Neural progenitor cell (in vitro differentiated cells): ENCODE results near the gene LMAN2. TPM values are rescaled to one million over a fixed set of nuclear protein-coding genes. Genes with fewer than 3 reads are reported as not detected.

Experiments
- DNase-seq: peaks from one replicate; pipeline ENCODE4 v3.0.0-alpha.2; 2016; ENCODE audit warnings: low spot score
- H2AFZ ChIP-seq: fragments of 200-600 bp; sonication (generic); replicated peaks from 2 replicates; pipeline ENCODE4 v1.6.1; 2016; ENCODE audit warnings: antibody characterized with exemption
- H3F3A ChIP-seq: fragments of 200-600 bp; sonication (generic); 2 replicates; pipeline ENCODE4 v1.6.1; 2016; ENCODE audit warnings: antibody characterized with exemption, low read depth
- H3K27ac ChIP-seq: fragments of 200-600 bp; sonication (generic); 2 replicates; pipeline ENCODE4 v1.5.1; 2016; ENCODE audit warnings: mild to moderate bottlenecking
- H3K27me3 ChIP-seq: fragments of 200-600 bp; sonication (generic); 2 replicates; pipeline ENCODE4 v1.6.1; 2016; ENCODE audit warnings: mild to moderate bottlenecking, moderate library complexity
- H3K36me3 ChIP-seq: fragments of 200-600 bp; sonication (generic); 2 replicates; pipeline ENCODE4 v1.5.1; 2016
- H3K4me1 ChIP-seq: fragments of 200-600 bp; sonication (generic); 2 replicates; pipeline ENCODE4 v1.6.1; 2016; ENCODE audit warnings: mixed run types
- H3K4me2 ChIP-seq: fragments of 200-600 bp; sonication (generic); 2 replicates; pipeline ENCODE4 v1.6.1; 2016
- H3K4me3 ChIP-seq: fragments of 200-600 bp; sonication (generic); 2 replicates; pipeline ENCODE4 v1.5.1; 2016
- H3K79me2 ChIP-seq: fragments of 200-600 bp; sonication (generic); 2 replicates; pipeline ENCODE4 v1.6.1; 2016; ENCODE audit warnings: low read depth
- H3K9ac ChIP-seq: fragments of 200-600 bp; sonication (generic); 2 replicates; pipeline ENCODE4 v1.6.1; 2016
- H3K9me3 ChIP-seq: fragments of 200-600 bp; sonication (generic); 2 replicates; pipeline ENCODE4 v1.5.1; 2016; ENCODE audit warnings: low read depth
- H4K20me1 ChIP-seq: fragments of 200-600 bp; sonication (generic); 2 replicates; pipeline ENCODE4 v1.6.1; 2016; ENCODE audit warnings: low read depth
- H3K27ac Mint-ChIP-seq: 3 replicates; pipeline ENCODE4 v1.8.0; 2021; ENCODE audit warnings: mixed read lengths
- H3K27me3 Mint-ChIP-seq: 2 replicates; pipeline ENCODE4 v1.8.0; 2022; ENCODE audit warnings: low read depth, mild to moderate bottlenecking, inconsistent platforms, moderate library complexity, mixed read lengths; ENCODE audit not compliant: insufficient read depth
- H3K36me3 Mint-ChIP-seq: 3 replicates; pipeline ENCODE4 v1.8.0; 2021; ENCODE audit warnings: mixed read lengths
- H3K4me1 Mint-ChIP-seq: 3 replicates; pipeline ENCODE4 v1.8.0; 2021; ENCODE audit warnings: mixed read lengths
- H3K4me3 Mint-ChIP-seq: 3 replicates; pipeline ENCODE4 v1.8.0; 2021; ENCODE audit warnings: mild to moderate bottlenecking, moderate library complexity, mixed read lengths
- H3K9me3 Mint-ChIP-seq: 3 replicates; pipeline ENCODE4 v1.8.0; 2020; ENCODE audit warnings: mixed read lengths
- CTCF ChIP-seq: fragments of 200-600 bp; sonication (generic); IDR thresholded peaks from 2 replicates; pipeline ENCODE4 v1.5.1; 2017; ENCODE audit warnings: antibody characterized with exemption, mild to moderate bottlenecking
- EZH2 ChIP-seq: fragments of 200-600 bp; sonication (generic); IDR thresholded peaks from 2 replicates; pipeline ENCODE4 v1.6.1; 2017; ENCODE audit warnings: antibody characterized with exemption, mild to moderate bottlenecking, moderate library complexity
- EZH2phosphoT487 ChIP-seq: fragments of 200-600 bp; sonication (generic); IDR thresholded peaks from 2 replicates; pipeline ENCODE4 v1.6.1; 2017; ENCODE audit warnings: antibody characterized with exemption
- total RNA-seq: library from RNA; depleted of rRNA; stranded (reverse); fragments of >200 nt; gene quantifications from 2 replicates; pipeline ENCODE4 v1.2.3, GENCODE V29; 2015; ENCODE audit warnings: low replicate concordance

The LMAN2 gene
- total RNA-seq, 1 donor from 2014 or later, result 96.5 TPM

DNA sequence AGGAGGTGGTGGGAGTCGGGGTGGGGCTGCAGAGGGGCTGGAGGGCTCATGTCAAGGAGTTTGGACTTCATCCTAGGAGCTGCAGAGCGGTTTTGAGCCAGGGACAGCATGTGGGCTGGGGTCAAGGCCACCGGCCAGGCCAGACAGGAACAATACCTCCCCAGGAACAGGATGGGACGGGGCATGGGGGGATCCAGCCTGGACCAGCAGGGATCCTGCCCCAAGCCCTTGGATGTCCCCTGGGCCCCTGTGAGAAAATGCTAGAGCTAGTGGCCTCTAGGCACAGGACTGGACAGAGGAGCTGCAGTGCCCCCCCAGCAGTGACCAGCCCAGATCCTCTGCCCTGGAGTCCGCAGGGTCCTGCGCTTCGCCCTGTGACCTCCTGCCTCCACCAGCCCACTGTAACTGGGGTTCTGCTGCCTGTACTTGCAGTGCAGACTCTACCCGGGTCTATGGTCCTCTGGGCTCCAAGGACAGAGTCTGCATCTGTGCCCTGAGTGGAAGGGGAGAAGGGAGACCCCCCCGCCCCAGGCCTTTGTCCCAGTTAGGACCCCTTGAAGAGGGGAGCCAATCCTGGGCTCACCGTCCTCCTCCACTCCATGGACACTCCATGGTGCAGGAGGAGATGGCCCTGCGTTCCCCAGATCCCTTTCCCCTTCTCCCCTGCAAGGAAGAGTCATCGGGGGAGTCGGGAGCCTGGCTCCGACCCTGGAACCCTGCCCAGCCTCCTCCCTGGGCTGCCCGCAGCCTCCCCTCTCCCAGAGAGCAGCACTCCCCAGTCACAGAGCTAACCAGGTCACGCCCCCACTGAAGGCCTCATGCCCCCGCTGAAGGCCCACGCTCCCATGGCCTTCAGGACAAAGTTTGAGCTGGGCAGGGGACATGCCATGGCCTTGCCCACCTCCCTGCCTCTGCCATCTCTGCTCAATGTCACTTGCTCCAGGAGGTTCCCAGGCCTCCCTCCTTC lies 36.8 kb downstream of the LMAN2 start:
- no peak overlapping the region for H3K27ac ChIP-seq
- DNase-seq, result no peak

DNA sequence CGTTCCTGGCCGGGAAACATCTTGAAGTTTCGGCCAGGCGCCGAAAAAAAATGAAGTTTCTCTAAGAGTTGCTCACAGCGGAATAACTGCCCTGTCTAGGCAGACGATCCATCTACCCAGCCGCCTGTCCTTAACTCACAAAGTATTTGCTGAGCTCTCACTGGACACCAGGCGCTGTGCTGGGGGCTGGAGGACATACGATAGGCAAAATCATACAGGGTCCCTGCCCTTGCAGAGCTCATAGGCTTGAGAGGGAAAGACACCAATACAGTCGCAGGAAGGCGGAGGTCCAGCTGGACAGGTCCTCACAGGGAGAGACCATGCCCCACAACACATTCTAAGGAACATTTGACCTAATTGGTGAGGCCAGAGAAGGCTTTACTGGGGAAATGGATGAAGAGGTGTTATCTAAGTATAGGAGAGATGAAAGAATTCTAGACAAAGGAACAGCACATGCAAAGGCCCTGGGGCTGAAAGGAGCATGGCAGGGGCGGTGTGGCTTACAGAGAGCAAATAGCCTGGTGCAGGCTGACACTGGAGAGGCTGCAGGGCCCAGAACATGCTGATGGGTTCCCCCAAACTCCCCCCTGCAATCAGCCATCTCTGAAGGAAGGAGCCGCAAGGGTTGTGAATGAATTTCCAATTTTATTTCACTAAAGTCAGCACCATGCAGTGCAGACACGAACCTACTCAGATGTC lies 37.8 kb downstream of the LMAN2 start:
- Mint-ChIP-seq H3K36me3 (peaks cover 4% of the 10 kb centered on the region), H3K27ac (no peak overlapping the region), H3K4me1 (peaks cover 37% of the 10 kb centered on the region), H3K9me3 (no peaks in the 10 kb centered on the region), H3K27me3 (peaks cover 8% of the 10 kb centered on the region), H3K4me3 (peak overlapping the region; percentile 25)
- peaks cover 12% of the 10 kb centered on the region for H3K4me1 ChIP-seq
- H3K4me2 ChIP-seq, result no peak overlapping the region
- no peak overlapping the region for H3K9ac ChIP-seq
- no peak overlapping the region for H3K27ac ChIP-seq
- peaks cover 22% of the 10 kb centered on the region for H4K20me1 ChIP-seq
- H3F3A ChIP-seq, result peaks cover 27% of the 10 kb centered on the region
- no peaks in the 10 kb centered on the region for H3K36me3 ChIP-seq
- DNase-seq, result no peak
- H3K4me3 ChIP-seq, result no peak overlapping the region
- no peak for TF ChIP-seq CTCF
- no peak for TF ChIP-seq EZH2phosphoT487
- no peak for TF ChIP-seq EZH2
- no peak overlapping the region for H2AFZ ChIP-seq
- H3K79me2 ChIP-seq, result no peaks in the 10 kb centered on the region
- no peaks in the 10 kb centered on the region for H3K9me3 ChIP-seq
- H3K27me3 ChIP-seq, result peaks cover 3% of the 10 kb centered on the region

More for the DNA sequence above, 36.8 kb downstream of the LMAN2 start:
- H3K27me3 ChIP-seq, result peaks cover 3% of the 10 kb centered on the region
- Mint-ChIP-seq H3K9me3 (peaks cover 4% of the 10 kb centered on the region), H3K27me3 (peaks cover 9% of the 10 kb centered on the region), H3K27ac (no peak overlapping the region), H3K4me3 (peak overlapping the region; percentile 8), H3K4me1 (peaks cover 31% of the 10 kb centered on the region), H3K36me3 (no peaks in the 10 kb centered on the region)
- H3K4me3 ChIP-seq, result no peak overlapping the region
- H3K79me2 ChIP-seq, result no peaks in the 10 kb centered on the region
- no peaks in the 10 kb centered on the region for H3K9me3 ChIP-seq
- peaks cover 12% of the 10 kb centered on the region for H3K4me1 ChIP-seq
- no peak overlapping the region for H3K9ac ChIP-seq
- H2AFZ ChIP-seq, result no peak overlapping the region
- H3F3A ChIP-seq, result peaks cover 27% of the 10 kb centered on the region
- H4K20me1 ChIP-seq, result peaks cover 15% of the 10 kb centered on the region
- TF ChIP-seq EZH2 (no peak), EZH2phosphoT487 (no peak), CTCF (no peak)
- no peaks in the 10 kb centered on the region for H3K36me3 ChIP-seq
- no peak overlapping the region for H3K4me2 ChIP-seq

- peaks cover 8% of the 10 kb centered on the region for H3K27me3 Mint-ChIP-seq
- peaks cover 3% of the 10 kb centered on the region for H3K27me3 ChIP-seq
- peaks cover 33% of the 10 kb centered on the region for H3K4me1 Mint-ChIP-seq
- H3K4me3 ChIP-seq, result peak overlapping the region; percentile 85
- peaks cover 12% of the 10 kb centered on the region for H3K4me1 ChIP-seq
- no peak overlapping the region for H3K27ac ChIP-seq
- peak overlapping the region; percentile 6 for H3K9ac ChIP-seq
- H3K79me2 ChIP-seq, result no peaks in the 10 kb centered on the region
- TF ChIP-seq EZH2phosphoT487 (no peak), EZH2 (no peak), CTCF (no peak)
- peaks cover 22% of the 10 kb centered on the region for H4K20me1 ChIP-seq
- H3K27ac Mint-ChIP-seq, result no peak overlapping the region
- no peaks in the 10 kb centered on the region for H3K9me3 ChIP-seq
- DNase-seq, result peak; percentile 73
- H3K36me3 Mint-ChIP-seq, result peaks cover 5% of the 10 kb centered on the region
- peak overlapping the region; percentile 85 for H3K4me3 Mint-ChIP-seq
- H3K4me2 ChIP-seq, result peak overlapping the region; percentile 90
- no peaks in the 10 kb centered on the region for H3K36me3 ChIP-seq
- no peaks in the 10 kb centered on the region for H3K9me3 Mint-ChIP-seq
- H3F3A ChIP-seq, result peaks cover 27% of the 10 kb centered on the region
- peak overlapping the region; percentile 5 for H2AFZ ChIP-seq
Measured at GRCh38 chr5:177312649-177313181, 38.8 kb downstream of the LMAN2 start.
